NK-92 (cell line): ENCODE results near the gene TRIM39.
"Not testable (repeated sequence)": the region's sequence is repeated elsewhere in the genome, so short reads cannot be mapped to it uniquely, and the experiment has no call there.

Experiments
- DNase-seq: peaks from one replicate; lab custom pipeline; 2025; ENCODE audit not compliant: unreplicated experiment; lab: John Stamatoyannopoulos, UW

TRIM39 gene

DNA sequence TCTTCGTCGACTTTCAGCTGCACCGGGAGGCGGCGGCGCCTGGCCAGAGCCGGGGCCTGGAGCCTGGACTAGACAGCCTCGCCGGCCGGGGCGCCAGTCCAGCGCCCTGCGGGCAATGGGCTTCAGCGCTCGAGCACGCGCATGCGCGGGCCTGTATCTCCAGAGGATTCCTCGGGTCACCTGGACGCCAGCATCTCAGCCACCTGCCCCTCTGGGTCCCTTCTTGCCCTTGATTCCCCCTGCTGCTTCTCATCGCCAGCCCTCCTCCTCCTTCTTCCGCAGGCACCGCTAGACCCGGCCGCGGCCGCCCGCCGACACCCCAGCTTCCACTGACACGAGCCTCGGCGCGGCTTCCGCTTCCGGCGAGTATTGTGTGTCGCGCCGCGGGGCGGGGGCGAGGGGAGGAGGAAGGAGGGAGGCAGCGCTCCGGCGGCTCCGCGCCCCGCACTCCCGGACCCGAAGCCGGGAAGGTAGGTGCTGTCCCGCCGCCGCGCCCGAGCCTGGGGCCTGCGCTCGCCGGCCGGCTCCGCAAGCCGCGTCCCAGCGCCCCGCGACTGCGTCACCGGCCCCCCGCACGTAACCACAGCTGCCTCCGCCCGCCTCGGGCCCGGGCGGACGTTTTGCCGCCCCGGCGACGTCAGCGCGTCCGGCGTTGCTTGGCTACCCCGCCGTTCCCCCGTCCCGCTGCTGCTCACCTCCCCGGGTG is at the start of gene TRIM39:
TRIM39 (plus strand) TSS at position 402 of the 706 bp plus-strand sequence. CDS start 2,391 bp downstream, outside the sequence.
- DNase-seq = peak; percentile 28

DNA sequence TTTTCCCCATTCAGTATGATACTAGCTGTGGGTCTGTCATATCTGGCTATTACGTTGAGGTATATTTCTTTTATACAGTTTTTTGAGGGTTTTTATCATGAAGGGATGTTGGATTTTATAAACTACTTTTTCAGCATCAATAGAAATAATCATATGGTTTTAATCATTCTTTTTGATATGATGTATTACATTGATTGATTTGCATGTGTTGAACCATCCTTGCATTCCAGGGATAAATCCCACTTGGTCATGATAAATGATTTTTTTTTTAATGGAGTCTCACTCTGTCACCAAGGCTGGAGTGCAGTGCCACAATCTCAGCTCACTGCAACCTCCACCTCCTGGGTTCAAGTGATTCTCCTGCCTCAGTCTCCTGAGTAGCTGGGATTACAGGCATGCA is 45.7 kb upstream of the TRIM39 start:
- not testable (repeated sequence) for DNase-seq

DNA sequence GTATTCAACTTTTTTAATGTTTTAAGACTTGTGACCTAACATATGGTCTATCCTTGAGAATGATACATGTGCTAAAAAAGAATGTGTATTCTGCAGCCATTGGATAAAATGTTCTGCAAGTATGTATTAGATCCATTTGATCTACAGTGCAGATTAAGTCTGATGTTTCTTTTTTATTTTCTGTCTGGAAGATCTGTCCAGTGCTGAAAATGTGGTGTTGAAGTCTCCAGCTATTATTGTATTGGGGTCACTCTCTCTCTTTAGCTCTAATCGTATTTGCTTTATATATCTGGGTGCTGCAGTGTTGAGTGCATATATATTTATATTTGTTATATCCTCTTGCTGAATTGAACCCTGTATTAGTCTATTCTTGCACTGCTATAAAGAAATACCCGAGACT is 44.2 kb upstream of the TRIM39 start:
- no peak for DNase-seq

DNA sequence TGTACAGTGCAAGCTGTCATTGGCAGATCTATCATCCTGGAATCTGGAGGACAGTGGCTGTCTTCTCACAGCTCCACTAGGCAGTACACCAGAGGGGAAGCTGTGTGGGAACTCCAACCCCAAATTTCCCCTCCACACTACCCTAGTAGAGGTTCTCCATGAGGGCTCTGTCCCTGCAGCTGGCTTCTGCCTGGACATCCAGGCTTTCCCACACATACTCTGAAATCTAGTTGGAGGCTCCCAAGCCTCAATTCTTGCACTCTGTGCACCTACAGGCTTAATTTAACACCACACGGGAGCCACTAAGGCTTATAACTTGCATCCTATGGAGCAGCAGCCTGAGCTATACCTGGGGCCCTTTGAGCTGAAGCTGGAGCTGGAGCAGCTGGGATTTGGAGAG is 43.0 kb upstream of the TRIM39 start:
- no peak for DNase-seq

DNA sequence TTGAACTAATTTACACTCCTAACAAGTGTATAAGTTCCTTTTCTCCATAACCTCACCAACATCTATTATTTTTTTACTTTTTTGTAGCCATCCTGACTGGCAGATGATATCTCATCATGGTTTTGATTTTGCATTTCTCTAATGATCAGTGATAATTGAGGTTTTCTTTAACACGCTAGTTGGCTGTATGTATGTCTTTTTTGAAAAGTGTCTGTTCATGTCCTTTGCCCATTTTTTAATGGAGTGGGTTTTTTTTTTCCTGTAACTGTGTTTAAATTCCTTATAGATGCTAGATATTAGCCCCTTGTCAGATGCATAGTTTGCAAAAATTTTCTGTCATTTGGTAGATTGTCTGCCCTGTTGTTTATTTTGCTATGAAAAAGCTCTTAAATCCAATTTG is 39.6 kb upstream of the TRIM39 start:
- DNase-seq = no peak

DNA sequence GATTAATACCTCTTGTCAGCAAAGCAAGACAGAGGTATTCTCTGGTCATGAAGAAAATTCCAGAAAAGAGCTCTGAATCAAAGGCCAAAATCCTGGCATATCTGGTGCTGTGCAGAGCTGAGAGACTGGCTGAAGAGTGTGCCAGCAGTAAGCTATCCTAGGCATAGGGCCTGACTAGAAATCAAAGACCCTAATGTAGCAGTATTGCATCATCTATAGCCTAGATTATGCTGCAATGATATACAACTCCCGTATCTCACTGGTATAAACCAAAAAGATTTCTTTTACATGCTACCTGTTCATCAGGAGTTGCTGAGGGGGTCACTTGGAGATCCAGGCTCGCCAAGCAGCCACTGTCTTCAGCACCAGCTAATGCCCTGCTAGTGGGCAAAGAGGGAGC is 30.9 kb upstream of the TRIM39 start:
- DNase-seq = no peak

DNA sequence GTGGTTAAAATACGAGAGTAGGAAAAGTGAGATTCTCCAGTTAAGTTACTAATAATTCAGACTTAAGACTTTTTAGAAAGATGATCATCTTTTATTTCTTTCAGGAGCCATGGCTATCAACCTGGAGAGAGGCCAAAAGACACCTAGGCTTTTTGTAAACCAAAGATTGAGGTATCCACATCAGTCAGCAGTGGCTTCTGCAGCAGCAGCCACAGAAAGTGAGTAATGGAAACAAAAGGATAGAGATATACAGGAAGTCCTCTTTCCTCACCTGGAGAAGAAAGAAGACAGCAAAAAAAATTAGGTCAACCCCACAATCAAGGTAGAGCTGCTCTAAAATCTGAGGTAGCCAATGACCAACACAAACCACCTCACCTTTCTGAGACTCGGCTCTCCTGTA is 22.7 kb upstream of the TRIM39 start:
- DNase-seq = no peak

DNA sequence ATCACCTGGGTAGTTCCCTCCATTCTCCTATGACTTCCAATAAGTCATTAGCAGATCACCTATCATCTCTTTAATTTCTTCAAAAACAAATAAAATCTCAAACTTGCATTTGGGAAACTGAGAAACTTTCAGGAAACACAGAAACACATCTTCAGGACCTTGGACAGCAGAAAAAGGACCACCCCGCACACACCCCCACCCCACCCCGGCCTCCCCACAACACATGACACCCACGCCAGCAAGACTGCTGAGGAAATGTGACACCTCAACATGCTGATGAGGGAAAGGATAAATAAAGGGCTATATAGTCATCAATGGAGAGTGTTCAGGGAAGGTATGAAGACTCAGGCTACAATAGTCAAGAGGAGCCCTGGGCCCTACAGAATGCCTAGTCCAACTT is 15.6 kb upstream of the TRIM39 start:
- no peak for DNase-seq

DNA sequence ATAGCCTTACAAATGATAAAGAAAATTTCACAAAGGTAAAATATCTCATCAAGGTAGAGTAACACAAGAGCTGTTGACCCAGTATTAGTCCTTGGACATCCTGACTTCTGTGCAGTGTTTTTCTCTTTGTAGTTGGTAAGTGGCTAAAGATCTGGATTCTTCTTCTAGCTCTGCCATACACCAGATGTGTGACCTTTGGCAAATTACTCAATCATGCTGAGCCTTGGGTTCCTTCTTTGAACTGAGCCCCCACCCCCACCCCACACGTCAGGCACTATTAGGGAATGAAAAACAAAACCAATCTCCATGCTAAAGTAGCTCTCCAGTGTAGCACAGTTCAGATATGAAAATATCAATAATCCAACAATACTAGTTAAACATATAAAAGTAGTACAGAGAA is 15.1 kb upstream of the TRIM39 start:
- DNase-seq = no peak

DNA sequence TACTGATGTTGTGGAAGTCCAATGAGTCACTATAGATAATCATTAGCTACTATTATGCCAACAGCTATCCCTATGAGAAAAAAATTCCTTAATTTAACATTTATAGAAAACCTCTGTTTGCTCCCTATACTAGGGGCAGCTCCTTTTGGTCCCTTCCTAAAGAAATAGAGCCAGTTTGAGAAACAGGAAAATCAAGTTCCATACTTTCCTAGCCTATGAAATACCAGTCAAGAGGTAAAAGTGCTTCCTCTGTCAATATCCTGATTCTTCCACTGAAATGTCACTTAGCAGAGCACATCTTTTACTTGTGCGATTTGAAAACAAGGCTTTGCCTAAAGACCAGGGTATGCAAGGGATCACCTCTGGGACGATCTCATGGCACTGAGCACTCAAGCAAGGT is 14.5 kb upstream of the TRIM39 start:
- no peak for DNase-seq

DNA sequence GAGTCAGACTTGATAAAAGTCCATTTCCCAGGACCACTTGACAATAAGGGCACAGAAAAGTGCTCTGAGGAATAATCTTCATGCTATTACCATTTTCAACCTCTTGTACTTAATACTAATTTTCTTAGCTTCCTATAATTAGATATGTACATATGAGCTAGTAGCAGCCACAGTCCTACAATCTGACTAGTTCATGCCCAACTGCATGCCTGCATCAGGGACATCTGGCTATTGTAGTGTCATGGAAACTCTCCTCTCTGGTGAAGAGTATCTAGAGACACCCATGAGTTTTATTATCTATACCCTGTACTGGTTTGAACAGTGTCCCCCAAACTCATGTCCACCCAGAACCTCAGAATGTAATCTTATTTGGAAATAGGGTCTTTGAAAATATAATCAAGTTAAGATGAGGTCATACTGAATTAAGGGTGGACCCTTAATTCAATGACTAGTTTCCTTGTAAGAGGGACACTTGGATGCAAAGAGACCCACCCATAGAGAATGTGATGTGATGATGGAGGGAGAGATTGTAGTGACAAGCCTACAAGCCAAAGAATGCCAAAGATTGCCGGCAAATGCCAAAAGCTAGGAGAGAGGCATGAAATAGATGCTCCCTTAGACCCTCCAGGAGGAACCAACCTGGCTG is 13.9 kb upstream of the TRIM39 start:
- no peak for DNase-seq

DNA sequence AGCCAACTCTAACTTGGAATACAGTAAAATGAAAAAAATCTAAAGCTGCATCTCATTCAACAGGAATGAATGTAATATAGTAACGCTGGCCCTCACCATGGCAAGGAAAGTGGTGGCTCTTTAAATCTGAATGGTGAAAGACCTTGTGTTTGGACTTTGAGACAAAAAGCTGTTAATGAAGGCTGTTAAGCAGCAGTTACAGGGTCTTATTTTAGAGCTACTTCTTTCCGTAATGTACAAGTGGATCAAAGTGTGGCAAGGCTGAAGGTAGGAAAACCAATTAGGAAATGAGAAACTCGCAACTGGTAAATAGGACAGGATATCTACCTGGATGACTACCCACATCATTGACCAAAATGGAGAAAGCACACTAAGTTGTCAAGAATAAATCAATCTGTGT is 11.6 kb upstream of the TRIM39 start:
- DNase-seq = no peak

DNA sequence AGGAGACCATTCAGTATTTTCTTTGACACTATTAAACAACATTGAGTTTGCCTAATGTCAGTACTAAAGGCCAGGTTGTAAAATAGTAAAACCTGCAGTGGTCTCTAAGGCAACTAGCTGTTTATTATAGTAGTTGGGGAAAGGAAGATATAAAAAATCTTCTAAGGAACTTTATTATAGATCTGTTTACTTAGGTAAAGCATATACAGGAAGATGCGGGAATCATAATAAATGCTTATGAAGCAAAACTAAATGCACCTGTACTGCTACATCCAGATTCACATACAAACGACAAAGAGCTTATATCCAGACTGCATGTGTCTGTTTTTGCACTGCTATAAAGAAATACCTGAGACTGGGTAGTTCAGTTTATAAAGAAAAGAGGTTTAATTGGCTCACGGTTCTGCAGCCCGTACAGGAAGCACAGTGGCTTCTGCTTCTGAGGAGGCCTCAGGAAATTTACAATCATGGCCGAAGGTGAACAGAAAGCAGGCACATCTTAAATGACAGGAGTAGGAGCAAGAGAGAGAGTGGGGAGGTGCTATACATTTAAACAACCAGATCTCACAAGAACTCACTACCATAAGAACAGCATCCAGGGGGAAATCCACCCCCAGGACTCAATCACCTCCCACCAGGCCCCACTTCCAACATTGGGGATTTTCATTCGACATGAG is 8.7 kb upstream of the TRIM39 start:
- no peak for DNase-seq

DNA sequence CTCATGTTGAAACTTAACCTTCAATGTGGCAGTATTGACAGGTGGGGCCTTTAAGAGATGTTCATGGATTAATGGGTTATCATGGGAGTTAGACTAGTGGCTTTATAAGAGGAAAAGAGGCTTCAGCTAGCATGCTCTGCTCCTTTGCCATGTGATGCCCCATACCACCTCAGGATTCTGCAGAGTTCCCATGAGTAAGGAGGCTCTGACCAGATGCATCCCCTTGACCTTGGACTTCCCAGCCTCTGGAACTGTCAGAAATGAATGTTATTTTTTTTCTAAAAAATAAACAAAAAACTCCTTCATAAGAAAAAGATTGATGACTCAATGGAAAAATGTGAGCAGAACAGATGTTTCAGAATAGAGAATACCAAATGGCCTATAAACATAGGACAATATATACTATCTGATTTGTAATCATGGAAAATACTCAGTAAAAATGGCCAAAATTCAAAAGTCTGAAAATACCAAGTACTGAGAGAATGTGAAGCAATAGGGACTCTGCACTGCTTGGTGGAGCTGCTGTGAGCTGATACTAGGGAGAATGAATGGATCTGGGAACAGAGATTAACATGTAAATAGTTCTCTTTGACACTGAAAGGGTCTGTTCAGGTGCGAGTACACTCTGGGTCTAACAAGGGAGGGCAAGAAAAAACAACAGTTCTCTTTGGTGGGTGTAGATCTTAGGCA is 7.4 kb upstream of the TRIM39 start:
- no peak for DNase-seq

DNA sequence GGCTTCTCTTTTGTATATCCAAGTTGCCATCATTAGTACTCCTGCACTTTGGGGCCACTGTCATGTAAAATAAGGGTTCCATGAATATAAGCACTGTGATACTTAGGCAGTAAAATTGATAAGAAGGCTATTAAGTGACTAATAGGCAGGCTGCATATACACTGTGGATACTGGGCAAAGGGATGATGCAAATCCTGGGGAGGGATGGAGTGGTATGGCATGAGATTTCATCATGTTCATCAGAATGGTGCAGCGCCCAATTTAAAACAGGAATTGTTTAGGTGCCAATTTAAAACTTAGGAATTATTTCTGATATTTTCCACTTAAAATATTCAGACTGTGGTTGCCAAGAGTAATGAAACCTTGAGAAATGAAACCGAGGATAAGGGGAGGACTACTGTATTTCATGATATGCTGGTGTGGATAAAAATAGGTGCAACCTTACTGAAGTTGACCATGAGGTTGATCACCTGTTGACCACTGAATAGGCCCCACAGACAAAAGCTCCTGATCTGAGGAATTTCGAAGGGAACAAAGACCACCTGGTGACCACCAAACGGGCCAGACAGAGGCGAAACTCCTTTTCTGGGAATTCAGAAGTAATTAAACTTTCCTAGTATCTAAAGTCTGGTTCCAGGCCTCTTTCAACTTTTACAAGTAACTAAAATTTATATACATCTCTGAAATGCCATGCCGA is 4.9 kb upstream of the TRIM39 start:
- no peak for DNase-seq

DNA sequence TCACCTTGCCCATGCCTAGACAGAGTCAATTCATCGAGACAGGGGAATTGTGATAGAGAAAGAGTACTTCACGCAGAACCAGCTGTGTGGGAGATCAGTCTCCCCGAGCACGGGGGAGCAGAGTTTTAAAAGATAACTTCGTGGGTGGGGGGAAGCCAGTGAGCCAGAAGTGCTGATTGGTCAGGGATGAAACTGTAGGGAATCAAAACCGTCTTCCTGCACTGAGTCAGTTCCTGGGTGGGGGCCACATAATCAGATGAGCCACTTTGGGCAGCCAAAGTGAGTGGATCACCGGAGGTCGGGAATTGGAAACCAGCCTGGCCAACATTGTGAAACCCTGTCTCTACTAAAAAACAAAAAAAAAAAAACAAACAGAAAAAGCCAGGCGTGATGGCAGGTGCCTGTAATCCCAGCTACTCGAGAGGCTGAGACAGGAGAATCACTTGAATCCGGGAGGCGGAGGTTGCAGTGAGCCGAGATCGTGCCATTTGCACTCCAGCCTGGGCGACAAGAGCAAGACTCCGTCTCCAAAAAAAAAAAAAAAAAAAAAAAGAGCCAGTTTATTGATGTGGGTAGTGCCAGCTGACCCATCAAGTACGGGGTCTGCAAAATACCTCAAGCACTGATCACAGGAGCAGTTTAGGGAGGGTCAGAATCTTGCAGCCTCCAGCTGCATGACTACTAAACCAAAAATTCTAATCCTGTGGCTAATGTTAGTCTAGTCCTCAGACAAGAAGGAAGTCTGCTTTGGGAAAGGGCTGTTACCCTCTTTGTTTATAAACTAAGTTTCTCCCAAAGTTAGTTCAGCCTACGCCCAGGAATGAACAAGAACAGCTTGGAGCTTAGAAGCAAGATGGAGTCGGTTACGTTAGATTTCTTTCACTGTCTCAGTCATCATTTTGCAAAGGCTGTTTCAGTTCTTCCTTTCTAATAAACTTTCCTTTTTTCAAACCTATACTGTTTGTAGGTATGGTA is 3.9 kb upstream of the TRIM39 start:
- no peak for DNase-seq

DNA sequence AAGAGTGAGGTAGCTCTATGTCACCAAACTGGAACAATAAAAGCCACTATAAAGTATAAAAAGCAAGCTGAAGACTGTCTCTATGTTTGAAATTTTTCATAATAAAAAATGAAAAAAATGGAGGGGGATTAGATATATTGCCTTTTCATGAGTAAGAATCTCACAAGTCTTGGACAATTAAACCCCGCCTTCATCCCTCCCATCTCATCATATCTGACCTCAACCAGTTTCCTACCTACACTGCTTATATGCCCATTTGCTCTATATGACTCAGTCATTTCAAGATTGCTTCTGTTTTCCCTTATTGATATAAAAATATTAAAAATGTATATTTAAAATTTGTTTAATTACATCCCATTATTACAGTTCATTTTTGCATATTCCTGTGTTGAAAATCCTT is 2.9 kb upstream of the TRIM39 start:
- DNase-seq = no peak

DNA sequence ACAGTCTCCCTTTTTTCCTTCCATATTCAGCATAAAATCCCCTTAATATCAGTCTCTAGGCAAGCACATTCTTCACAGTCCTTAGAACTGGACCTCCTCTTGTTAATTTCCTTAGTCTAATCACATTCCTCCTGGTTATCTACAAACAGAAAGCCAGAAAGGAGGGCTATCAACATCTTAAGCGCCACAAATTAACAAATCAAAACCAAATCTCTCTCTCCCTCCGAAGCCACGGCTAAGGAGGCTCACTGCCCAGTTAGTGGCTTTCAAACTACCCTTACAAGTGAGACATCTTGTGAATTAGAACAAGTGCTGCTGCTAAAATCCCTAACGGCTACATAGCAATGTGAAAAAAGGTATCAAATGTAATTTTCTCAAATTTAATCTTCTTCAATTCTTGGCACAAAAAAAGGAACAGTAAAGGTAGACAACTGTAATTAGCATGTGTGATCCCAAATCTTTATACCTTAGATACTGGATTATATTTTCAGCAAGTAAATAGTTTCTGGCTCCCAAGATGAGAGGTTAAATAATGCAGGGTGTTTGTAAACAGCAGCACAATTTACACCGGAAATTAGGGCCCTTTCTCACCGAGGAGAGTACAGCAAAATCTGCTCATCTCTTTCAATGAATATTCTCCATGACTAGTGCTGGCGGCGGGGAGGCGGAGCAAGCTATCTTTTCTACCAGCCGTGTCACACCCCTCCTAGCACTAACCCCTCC is 1.4 kb upstream of the TRIM39 start:
- no peak for DNase-seq

DNA sequence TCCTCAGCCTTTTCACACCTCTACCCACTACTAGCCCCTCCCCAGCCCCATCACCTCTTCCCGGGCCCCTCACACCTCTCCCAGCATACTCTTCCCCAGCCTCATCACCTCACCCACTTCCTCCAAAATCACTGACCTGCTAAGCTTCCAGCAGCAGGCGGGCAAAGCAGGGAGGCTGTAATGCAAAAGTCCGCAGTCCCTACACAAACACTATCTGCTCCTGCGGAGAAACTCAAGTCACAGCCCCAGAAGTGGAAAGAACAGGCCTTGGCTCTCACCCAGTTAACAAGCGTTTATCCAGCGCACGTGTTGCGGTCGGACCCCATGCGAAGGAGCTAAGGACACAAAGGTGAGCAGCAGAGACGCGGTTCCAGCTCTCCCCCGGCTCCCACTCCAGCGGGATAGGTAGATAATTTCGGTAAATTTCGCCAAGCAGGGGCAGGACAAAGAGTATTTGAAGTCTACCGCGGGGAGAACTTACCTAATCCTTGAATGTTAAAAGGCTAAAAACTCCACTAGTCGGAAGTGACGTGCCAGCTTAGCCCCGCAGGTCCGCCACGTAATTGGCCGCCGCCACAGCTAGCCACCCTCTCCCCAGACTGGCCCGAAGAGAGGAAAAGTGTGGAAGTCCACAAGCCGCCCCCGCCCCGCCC is 728 bp upstream of the TRIM39 start:
- DNase-seq = peak; percentile 27
